ENCODE data around the gene MYOM1. TPM values are rescaled to one million over a fixed set of nuclear protein-coding genes. Genes with fewer than 3 reads are reported as not detected.

Gene MYOM1
- total RNA-seq, 2 experiments from 2014 or later = 2.4 to 3.8 TPM

DNA sequence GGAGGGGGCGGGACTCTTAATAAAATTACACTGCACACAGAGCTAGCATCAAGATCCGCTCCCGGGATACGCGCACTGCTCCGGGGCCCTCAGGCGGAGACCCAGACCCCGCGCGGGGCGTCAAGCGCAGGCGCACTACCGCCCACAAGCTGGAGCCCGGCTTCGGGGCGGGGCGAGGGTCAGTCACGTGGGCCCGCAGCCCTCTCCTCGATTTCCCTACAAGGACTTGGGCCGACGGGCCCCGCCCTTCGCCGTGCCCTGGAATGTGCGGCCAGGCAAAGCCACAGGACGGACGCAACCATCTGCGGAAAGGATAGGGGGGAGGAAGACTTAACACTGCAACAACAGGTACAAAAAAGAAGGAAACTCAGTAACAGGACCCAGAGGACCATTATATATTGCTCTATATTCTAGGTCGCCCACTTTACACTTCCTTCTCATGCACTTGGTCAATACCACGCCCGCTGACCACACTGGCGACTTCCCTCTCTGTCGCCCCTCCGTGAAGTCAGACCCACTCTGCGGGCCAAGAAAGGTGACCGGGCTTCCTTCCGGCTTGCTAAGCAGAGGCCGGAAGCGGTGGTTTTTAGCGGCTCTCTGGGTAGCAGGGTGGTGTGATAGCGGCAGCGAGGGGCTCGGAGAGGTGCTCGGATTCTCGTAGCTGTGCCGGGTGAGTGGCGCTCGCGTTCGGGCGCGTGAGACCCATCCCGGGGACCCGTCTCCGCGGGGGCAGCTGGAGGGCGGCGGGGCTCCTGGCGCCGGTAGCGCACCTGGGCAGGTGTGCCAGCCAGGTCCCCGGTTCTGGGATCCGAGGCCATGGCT lies 27.7 kb upstream of the MYOM1 start, which contains the start of gene MYL12A:
TSS of gene MYL12A (plus strand) at position 562 of the 822 bp plus-strand sequence. CDS start 5,447 bp downstream, outside the sequence.
- Histone ChIP-seq H4K20me1 (ENCODE audit: insufficient read depth, low read length) (peaks cover 21% of the 10 kb centered on the region), H3K4me2 (ENCODE audit: low read length) (peak within 1 kb of the TSS; percentile 94), H3K9me2 (ENCODE audit: insufficient read depth, low read length) (no peaks in the 10 kb centered on the region), H3K36me3 (ENCODE audit: insufficient read depth, low read length) (peaks cover 35% of the 10 kb centered on the region), H3K79me2 (ENCODE audit: insufficient read depth, low read depth, low read length) (peaks cover 69% of the 10 kb centered on the region), H3K9me3 (ENCODE audit: low read length) (no peaks in the 10 kb centered on the region), H3K4me3 (ENCODE audit: low read depth, low read length, poor library complexity, severe bottlenecking) (peak within 1 kb of the TSS; percentile 81), H3K27ac (ENCODE audit: low read depth, low read length, poor library complexity, severe bottlenecking) (peak within 1 kb of the TSS; percentile 84), H3K4me1 (ENCODE audit: insufficient read depth, low read length, poor library complexity, severe bottlenecking) (peaks cover 57% of the 10 kb centered on the region), H2AFZ (ENCODE audit: low read length) (peak within 1 kb of the TSS; percentile 76)
- no TSS peak for BruUV-seq (replicated peaks)
- DNase-seq (ENCODE audit: low spot score) = peak; percentile 99
- ChIA-PET POLR2A (interaction anchor here (0.5 to 4.0 kb wide), 17 partner anchors 12 to 468 kb away, joined by 3 to 50 read pairs (median 4); no protein-coding TSS in a partner anchor), CTCF (ENCODE audit: unreplicated experiment) (interaction anchor here (0.6 kb wide), 1 partner anchor 200 kb away, joined by 7 read pairs; no protein-coding TSS in a partner anchor)
- TF ChIP-seq, protein P1, sequence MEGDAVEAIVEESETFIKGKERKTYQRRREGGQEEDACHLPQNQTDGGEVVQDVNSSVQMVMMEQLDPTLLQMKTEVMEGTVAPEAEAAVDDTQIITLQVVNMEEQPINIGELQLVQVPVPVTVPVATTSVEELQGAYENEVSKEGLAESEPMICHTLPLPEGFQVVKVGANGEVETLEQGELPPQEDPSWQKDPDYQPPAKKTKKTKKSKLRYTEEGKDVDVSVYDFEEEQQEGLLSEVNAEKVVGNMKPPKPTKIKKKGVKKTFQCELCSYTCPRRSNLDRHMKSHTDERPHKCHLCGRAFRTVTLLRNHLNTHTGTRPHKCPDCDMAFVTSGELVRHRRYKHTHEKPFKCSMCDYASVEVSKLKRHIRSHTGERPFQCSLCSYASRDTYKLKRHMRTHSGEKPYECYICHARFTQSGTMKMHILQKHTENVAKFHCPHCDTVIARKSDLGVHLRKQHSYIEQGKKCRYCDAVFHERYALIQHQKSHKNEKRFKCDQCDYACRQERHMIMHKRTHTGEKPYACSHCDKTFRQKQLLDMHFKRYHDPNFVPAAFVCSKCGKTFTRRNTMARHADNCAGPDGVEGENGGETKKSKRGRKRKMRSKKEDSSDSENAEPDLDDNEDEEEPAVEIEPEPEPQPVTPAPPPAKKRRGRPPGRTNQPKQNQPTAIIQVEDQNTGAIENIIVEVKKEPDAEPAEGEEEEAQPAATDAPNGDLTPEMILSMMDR (conservative IDR thresholded peaks at IDR 0.05; ENCODE audit: low read length) = no peak
- TF ChIP-seq EZH2phosphoT487 (IDR thresholded peaks at IDR 0.05; ENCODE audit: borderline replicate concordance, low read depth, low read length) = no peak
- intact Hi-C loops (cut with micrococcal nuclease; ENCODE audit: unreplicated experiment) = loop anchor here (1.0 to 5.0 kb wide), 4 partner anchors 32 to 675 kb away; partner anchors contain the start of genes METTL4 and NDC80

DNA sequence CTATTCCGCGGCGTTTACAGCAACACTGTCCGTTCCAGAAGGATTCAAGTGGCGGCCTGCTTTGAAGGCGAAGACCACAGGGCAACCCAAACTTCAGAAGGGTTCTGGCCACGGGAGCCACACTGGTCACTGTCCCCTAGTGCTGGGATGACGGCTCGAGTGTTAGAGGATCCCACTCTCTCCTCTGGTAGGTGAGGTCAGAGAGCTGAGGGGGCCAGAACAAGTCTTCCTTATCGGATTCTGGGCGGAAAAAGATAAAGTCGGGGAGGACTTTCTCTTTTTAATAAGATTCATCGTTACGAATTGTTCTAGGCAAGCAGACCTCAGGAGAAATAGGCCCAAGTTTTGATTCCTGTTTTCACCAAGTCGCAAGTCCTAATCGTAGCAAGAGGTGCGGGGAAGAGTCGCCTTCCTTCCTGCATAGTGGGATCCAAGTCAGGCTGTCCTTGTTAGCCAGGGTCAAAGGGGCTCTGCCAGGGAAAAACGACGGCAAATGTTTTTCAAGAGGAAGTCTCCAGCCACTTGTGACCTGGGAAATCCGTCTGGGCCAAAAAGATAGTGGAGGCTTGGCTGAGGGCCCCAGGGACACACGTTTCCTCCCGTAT lies 27.0 kb upstream of the MYOM1 start:
- ChIA-PET POLR2A (interaction anchor here (0.5 to 4.0 kb wide), 8 partner anchors 20 to 244 kb away, joined by 3 to 50 read pairs (median 4); no protein-coding TSS in a partner anchor), CTCF (ENCODE audit: unreplicated experiment) (interaction anchor here (0.5 to 1.5 kb wide), 7 partner anchors 62 to 609 kb away, joined by 3 to 7 read pairs (median 4); no protein-coding TSS in a partner anchor)
- no peaks in the 10 kb centered on the region; the same call in 1 of the 2 replicates for H3K9me3 ChIP-seq (ENCODE audit: low read length)
- TSS peak; percentile 92 for BruUV-seq (replicated peaks)
- peaks cover 62% of the 10 kb centered on the region for H3K79me2 ChIP-seq (ENCODE audit: insufficient read depth, low read depth, low read length)
- peak overlapping the region; percentile 94 for H3K4me2 ChIP-seq (ENCODE audit: low read length)
- peak overlapping the region; percentile 81 for H3K4me3 ChIP-seq (ENCODE audit: low read depth, low read length, poor library complexity, severe bottlenecking)
- H3K36me3 ChIP-seq (ENCODE audit: insufficient read depth, low read length) = peaks cover 38% of the 10 kb centered on the region
- H3K4me1 ChIP-seq (ENCODE audit: insufficient read depth, low read length, poor library complexity, severe bottlenecking) = peaks cover 50% of the 10 kb centered on the region
- no peak for DNase-seq (ENCODE audit: low spot score)
- TF ChIP-seq, protein P1 (conservative IDR thresholded peaks at IDR 0.05; ENCODE audit: low read length) = no peak
- TF ChIP-seq EZH2phosphoT487 (IDR thresholded peaks at IDR 0.05; ENCODE audit: borderline replicate concordance, low read depth, low read length) = no peak
- peak overlapping the region; percentile 84 for H3K27ac ChIP-seq (ENCODE audit: low read depth, low read length, poor library complexity, severe bottlenecking)
- peak overlapping the region; percentile 76 for H2AFZ ChIP-seq (ENCODE audit: low read length)
- no peaks in the 10 kb centered on the region for H3K9me2 ChIP-seq (ENCODE audit: insufficient read depth, low read length)
- H4K20me1 ChIP-seq (ENCODE audit: insufficient read depth, low read length) = peaks cover 16% of the 10 kb centered on the region
- intact Hi-C loops (cut with micrococcal nuclease; ENCODE audit: unreplicated experiment) = loop anchor here (1.0 to 5.0 kb wide), 11 partner anchors 33 to 674 kb away; partner anchors contain the start of genes METTL4 and NDC80
